ENCODE results near the gene PAK5.

The PAK5 gene

GRCh38 chr20:9535449-9535848 lies 303.4 kb downstream of the PAK5 start:
- Histone ChIP-seq H3K9me3 (ENCODE audit: control insufficient read depth, insufficient read depth, low read length) (no peaks in the 10 kb centered on the region), H3K27me3 (ENCODE audit: control insufficient read depth, insufficient read depth, low read length) (no peaks in the 10 kb centered on the region), H3K36me3 (ENCODE audit: control insufficient read depth, insufficient read depth, low read length) (no peaks in the 10 kb centered on the region), H3K4me1 (ENCODE audit: control insufficient read depth, insufficient read depth, low read length) (peaks cover 13% of the 10 kb centered on the region), H3K9ac (ENCODE audit: low read depth, low read length) (no peak overlapping the region), H3K4me3 (ENCODE audit: low read depth, low read length) (no peak overlapping the region)

GRCh38 chr20:9534025-9534424 lies 304.9 kb downstream of the PAK5 start:
- H3K4me1 ChIP-seq (ENCODE audit: control insufficient read depth, insufficient read depth, low read length), result peaks cover 13% of the 10 kb centered on the region
- no peaks in the 10 kb centered on the region for H3K9me3 ChIP-seq (ENCODE audit: control insufficient read depth, insufficient read depth, low read length)
- no peak overlapping the region for H3K9ac ChIP-seq (ENCODE audit: low read depth, low read length)
- no peaks in the 10 kb centered on the region for H3K27me3 ChIP-seq (ENCODE audit: control insufficient read depth, insufficient read depth, low read length)
- H3K4me3 ChIP-seq (ENCODE audit: low read depth, low read length), result no peak overlapping the region
- no peaks in the 10 kb centered on the region for H3K36me3 ChIP-seq (ENCODE audit: control insufficient read depth, insufficient read depth, low read length)

GRCh38 chr20:9532069-9532838 lies 306.6 kb downstream of the PAK5 start:
- H3K36me3 ChIP-seq (ENCODE audit: control insufficient read depth, insufficient read depth, low read length), result no peaks in the 10 kb centered on the region
- no peak overlapping the region for H3K9ac ChIP-seq (ENCODE audit: low read depth, low read length)
- peaks cover 13% of the 10 kb centered on the region for H3K4me1 ChIP-seq (ENCODE audit: control insufficient read depth, insufficient read depth, low read length)
- no peaks in the 10 kb centered on the region for H3K9me3 ChIP-seq (ENCODE audit: control insufficient read depth, insufficient read depth, low read length)
- no peaks in the 10 kb centered on the region for H3K27me3 ChIP-seq (ENCODE audit: control insufficient read depth, insufficient read depth, low read length)
- H3K4me3 ChIP-seq (ENCODE audit: low read depth, low read length), result no peak overlapping the region

GRCh38 chr20:9531581-9531980 lies 307.3 kb downstream of the PAK5 start:
- no peaks in the 10 kb centered on the region for H3K9me3 ChIP-seq (ENCODE audit: control insufficient read depth, insufficient read depth, low read length)
- no peak overlapping the region for H3K9ac ChIP-seq (ENCODE audit: low read depth, low read length)
- H3K36me3 ChIP-seq (ENCODE audit: control insufficient read depth, insufficient read depth, low read length), result no peaks in the 10 kb centered on the region
- H3K4me3 ChIP-seq (ENCODE audit: low read depth, low read length), result no peak overlapping the region
- no peaks in the 10 kb centered on the region for H3K27me3 ChIP-seq (ENCODE audit: control insufficient read depth, insufficient read depth, low read length)
- H3K4me1 ChIP-seq (ENCODE audit: control insufficient read depth, insufficient read depth, low read length), result peaks cover 13% of the 10 kb centered on the region

- no peaks in the 10 kb centered on the region for H3K36me3 ChIP-seq (ENCODE audit: control insufficient read depth, insufficient read depth, low read length)
- no peaks in the 10 kb centered on the region for H3K9me3 ChIP-seq (ENCODE audit: control insufficient read depth, insufficient read depth, low read length)
- H3K9ac ChIP-seq (ENCODE audit: low read depth, low read length), result no peak overlapping the region
- no peak overlapping the region for H3K4me3 ChIP-seq (ENCODE audit: low read depth, low read length)
- peaks cover 17% of the 10 kb centered on the region for H3K4me1 ChIP-seq (ENCODE audit: control insufficient read depth, insufficient read depth, low read length)
- H3K27me3 ChIP-seq (ENCODE audit: control insufficient read depth, insufficient read depth, low read length), result peaks cover 18% of the 10 kb centered on the region
Observed at GRCh38 chr20:9523636-9524035, 315.2 kb downstream of the PAK5 start.

- Histone ChIP-seq H3K9me3 (ENCODE audit: control insufficient read depth, insufficient read depth, low read length) (no peaks in the 10 kb centered on the region), H3K27me3 (ENCODE audit: control insufficient read depth, insufficient read depth, low read length) (peaks cover 54% of the 10 kb centered on the region), H3K4me1 (ENCODE audit: control insufficient read depth, insufficient read depth, low read length) (peaks cover 30% of the 10 kb centered on the region), H3K36me3 (ENCODE audit: control insufficient read depth, insufficient read depth, low read length) (no peaks in the 10 kb centered on the region), H3K9ac (ENCODE audit: low read depth, low read length) (no peak overlapping the region), H3K4me3 (ENCODE audit: low read depth, low read length) (no peak overlapping the region)
Observed at GRCh38 chr20:9520086-9520485, 318.8 kb downstream of the PAK5 start.

- peaks cover 67% of the 10 kb centered on the region for H3K27me3 ChIP-seq (ENCODE audit: control insufficient read depth, insufficient read depth, low read length)
- H3K9me3 ChIP-seq (ENCODE audit: control insufficient read depth, insufficient read depth, low read length), result no peaks in the 10 kb centered on the region
- H3K9ac ChIP-seq (ENCODE audit: low read depth, low read length), result no peak overlapping the region
- peaks cover 33% of the 10 kb centered on the region for H3K4me1 ChIP-seq (ENCODE audit: control insufficient read depth, insufficient read depth, low read length)
- H3K4me3 ChIP-seq (ENCODE audit: low read depth, low read length), result no peak overlapping the region
- no peaks in the 10 kb centered on the region for H3K36me3 ChIP-seq (ENCODE audit: control insufficient read depth, insufficient read depth, low read length)
Observed at GRCh38 chr20:9518576-9519175, 320.2 kb downstream of the PAK5 start.

GRCh38 chr20:9517297-9518162 lies 321.3 kb downstream of the PAK5 start:
- H3K4me1 ChIP-seq (ENCODE audit: control insufficient read depth, insufficient read depth, low read length), result peaks cover 33% of the 10 kb centered on the region
- no peaks in the 10 kb centered on the region for H3K36me3 ChIP-seq (ENCODE audit: control insufficient read depth, insufficient read depth, low read length)
- peak overlapping the region; percentile 3 for H3K4me3 ChIP-seq (ENCODE audit: low read depth, low read length)
- H3K27me3 ChIP-seq (ENCODE audit: control insufficient read depth, insufficient read depth, low read length), result peaks cover 79% of the 10 kb centered on the region
- no peak overlapping the region for H3K9ac ChIP-seq (ENCODE audit: low read depth, low read length)
- H3K9me3 ChIP-seq (ENCODE audit: control insufficient read depth, insufficient read depth, low read length), result no peaks in the 10 kb centered on the region

GRCh38 chr20:9516234-9516871 lies 322.5 kb downstream of the PAK5 start:
- Histone ChIP-seq H3K9me3 (ENCODE audit: control insufficient read depth, insufficient read depth, low read length) (no peaks in the 10 kb centered on the region), H3K36me3 (ENCODE audit: control insufficient read depth, insufficient read depth, low read length) (no peaks in the 10 kb centered on the region), H3K9ac (ENCODE audit: low read depth, low read length) (peak overlapping the region; percentile 29), H3K4me3 (ENCODE audit: low read depth, low read length) (peak overlapping the region; percentile 66), H3K4me1 (ENCODE audit: control insufficient read depth, insufficient read depth, low read length) (peaks cover 31% of the 10 kb centered on the region), H3K27me3 (ENCODE audit: control insufficient read depth, insufficient read depth, low read length) (peaks cover 90% of the 10 kb centered on the region)

GRCh38 chr20:9515741-9516233 lies 323.1 kb downstream of the PAK5 start:
- H3K9me3 ChIP-seq (ENCODE audit: control insufficient read depth, insufficient read depth, low read length), result no peaks in the 10 kb centered on the region
- peaks cover 94% of the 10 kb centered on the region for H3K27me3 ChIP-seq (ENCODE audit: control insufficient read depth, insufficient read depth, low read length)
- H3K4me1 ChIP-seq (ENCODE audit: control insufficient read depth, insufficient read depth, low read length), result peaks cover 26% of the 10 kb centered on the region
- H3K36me3 ChIP-seq (ENCODE audit: control insufficient read depth, insufficient read depth, low read length), result no peaks in the 10 kb centered on the region
- H3K4me3 ChIP-seq (ENCODE audit: low read depth, low read length), result peak overlapping the region; percentile 66
- H3K9ac ChIP-seq (ENCODE audit: low read depth, low read length), result peak overlapping the region; percentile 29

GRCh38 chr20:9515214-9515585 lies 323.7 kb downstream of the PAK5 start:
- no peaks in the 10 kb centered on the region for H3K9me3 ChIP-seq (ENCODE audit: control insufficient read depth, insufficient read depth, low read length)
- no peak overlapping the region for H3K9ac ChIP-seq (ENCODE audit: low read depth, low read length)
- H3K36me3 ChIP-seq (ENCODE audit: control insufficient read depth, insufficient read depth, low read length), result no peaks in the 10 kb centered on the region
- H3K4me1 ChIP-seq (ENCODE audit: control insufficient read depth, insufficient read depth, low read length), result peaks cover 21% of the 10 kb centered on the region
- peak overlapping the region; percentile 66 for H3K4me3 ChIP-seq (ENCODE audit: low read depth, low read length)
- H3K27me3 ChIP-seq (ENCODE audit: control insufficient read depth, insufficient read depth, low read length), result peaks cover 94% of the 10 kb centered on the region

All from iPS-15b (cell line).